ENCODE measurements around the gene KCTD21. TPM values are rescaled to one million over a fixed set of nuclear protein-coding genes. Genes with fewer than 3 reads are reported as not detected.
"Not testable (repeated sequence)": the region's sequence is repeated elsewhere in the genome, so short reads cannot be mapped to it uniquely, and the experiment has no call there.

Gene KCTD21
- total RNA-seq, 1 experiment from 2014 or later: 3.2 TPM

- no peak for DNase-seq
- Histone ChIP-seq H3K27me3 (ENCODE audit: control insufficient read depth, insufficient read depth, low read length) (no peaks in the 10 kb centered on the region), H3K36me3 (replicated peaks; ENCODE audit: control insufficient read depth, insufficient read depth, low read length) (peaks cover 3% of the 10 kb centered on the region), H3K4me3 (ENCODE audit: insufficient read depth, low read depth, low read length) (no peak overlapping the region)
Observed at GRCh38 chr11:78223320-78223954, 35.0 kb upstream of the KCTD21 start.

- not testable (repeated sequence) for H3K27me3 ChIP-seq (ENCODE audit: control insufficient read depth, insufficient read depth, low read length); DNase-seq; H3K36me3 ChIP-seq (replicated peaks; ENCODE audit: control insufficient read depth, insufficient read depth, low read length); H3K4me3 ChIP-seq (ENCODE audit: insufficient read depth, low read depth, low read length)
Observed at GRCh38 chr11:78222726-78223125, 34.3 kb upstream of the KCTD21 start.

- H3K36me3 ChIP-seq (replicated peaks; ENCODE audit: control insufficient read depth, insufficient read depth, low read length): peaks cover 3% of the 10 kb centered on the region
- no peak overlapping the region for H3K4me3 ChIP-seq (ENCODE audit: insufficient read depth, low read depth, low read length)
- DNase-seq: no peak
- H3K27me3 ChIP-seq (ENCODE audit: control insufficient read depth, insufficient read depth, low read length): no peaks in the 10 kb centered on the region
Observed at GRCh38 chr11:78221396-78222315, 33.2 kb upstream of the KCTD21 start.

GRCh38 chr11:78220218-78221157, 32.1 kb upstream of the KCTD21 start:
- Histone ChIP-seq H3K4me3 (ENCODE audit: insufficient read depth, low read depth, low read length) (no peak overlapping the region), H3K27me3 (ENCODE audit: control insufficient read depth, insufficient read depth, low read length) (no peaks in the 10 kb centered on the region), H3K36me3 (replicated peaks; ENCODE audit: control insufficient read depth, insufficient read depth, low read length) (peaks cover 3% of the 10 kb centered on the region)
- DNase-seq: no peak

GRCh38 chr11:78219493-78220217, 31.2 kb upstream of the KCTD21 start:
- Histone ChIP-seq H3K27me3 (ENCODE audit: control insufficient read depth, insufficient read depth, low read length) (no peaks in the 10 kb centered on the region), H3K4me3 (ENCODE audit: insufficient read depth, low read depth, low read length) (no peak overlapping the region), H3K36me3 (replicated peaks; ENCODE audit: control insufficient read depth, insufficient read depth, low read length) (peaks cover 3% of the 10 kb centered on the region)
- no peak for DNase-seq

- Histone ChIP-seq H3K36me3 (replicated peaks; ENCODE audit: control insufficient read depth, insufficient read depth, low read length) (peaks cover 2% of the 10 kb centered on the region), H3K4me3 (ENCODE audit: insufficient read depth, low read depth, low read length) (no peak overlapping the region), H3K27me3 (ENCODE audit: control insufficient read depth, insufficient read depth, low read length) (no peaks in the 10 kb centered on the region)
- DNase-seq: no peak
Observed at GRCh38 chr11:78218707-78219492, 30.5 kb upstream of the KCTD21 start.

GRCh38 chr11:78217650-78218541, 29.5 kb upstream of the KCTD21 start:
- Histone ChIP-seq H3K4me3 (ENCODE audit: insufficient read depth, low read depth, low read length) (no peak overlapping the region), H3K36me3 (replicated peaks; ENCODE audit: control insufficient read depth, insufficient read depth, low read length) (peaks cover 2% of the 10 kb centered on the region), H3K27me3 (ENCODE audit: control insufficient read depth, insufficient read depth, low read length) (no peaks in the 10 kb centered on the region)
- no peak for DNase-seq

GRCh38 chr11:78216571-78217287, 28.3 kb upstream of the KCTD21 start:
- Histone ChIP-seq H3K27me3 (ENCODE audit: control insufficient read depth, insufficient read depth, low read length) (no peaks in the 10 kb centered on the region), H3K36me3 (replicated peaks; ENCODE audit: control insufficient read depth, insufficient read depth, low read length) (peaks cover 2% of the 10 kb centered on the region), H3K4me3 (ENCODE audit: insufficient read depth, low read depth, low read length) (no peak overlapping the region)
- no peak for DNase-seq

- DNase-seq: no peak
- Histone ChIP-seq H3K4me3 (ENCODE audit: insufficient read depth, low read depth, low read length) (no peak overlapping the region), H3K36me3 (replicated peaks; ENCODE audit: control insufficient read depth, insufficient read depth, low read length) (peaks cover 2% of the 10 kb centered on the region), H3K27me3 (ENCODE audit: control insufficient read depth, insufficient read depth, low read length) (no peaks in the 10 kb centered on the region)
Observed at GRCh38 chr11:78216021-78216420, 27.6 kb upstream of the KCTD21 start.

- H3K36me3 ChIP-seq (replicated peaks; ENCODE audit: control insufficient read depth, insufficient read depth, low read length): peaks cover 2% of the 10 kb centered on the region
- no peak overlapping the region for H3K4me3 ChIP-seq (ENCODE audit: insufficient read depth, low read depth, low read length)
- peak; percentile 46 for DNase-seq
- H3K27me3 ChIP-seq (ENCODE audit: control insufficient read depth, insufficient read depth, low read length): no peaks in the 10 kb centered on the region
Observed at GRCh38 chr11:78214331-78215194, 26.1 kb upstream of the KCTD21 start.

GRCh38 chr11:78213526-78214330, 25.3 kb upstream of the KCTD21 start:
- no peak overlapping the region for H3K4me3 ChIP-seq (ENCODE audit: insufficient read depth, low read depth, low read length)
- no peaks in the 10 kb centered on the region; the same call in 1 of the 2 replicates for H3K36me3 ChIP-seq (replicated peaks; ENCODE audit: control insufficient read depth, insufficient read depth, low read length)
- H3K27me3 ChIP-seq (ENCODE audit: control insufficient read depth, insufficient read depth, low read length): no peaks in the 10 kb centered on the region
- peak; percentile 42 for DNase-seq
